Measurements from ENCODE around the gene SUSD6. TPM values are rescaled to one million over a fixed set of nuclear protein-coding genes. Genes with fewer than 3 reads are reported as not detected.

Gene SUSD6
- total and polyA plus RNA-seq, 2 donors (not counting 1 experiment from before 2014, with no cell fraction given) = 62.3 to 97.8 TPM

- TF ChIP-seq CTCF (IDR thresholded peaks at IDR 0.05) (no peak), EZH2 (IDR thresholded peaks at IDR 0.05; ENCODE audit: borderline replicate concordance, insufficient read depth, low read depth, low read length, poor library complexity, severe bottlenecking) (no peak)
- H3K27me3 Mint-ChIP-seq = no peaks in the 10 kb centered on the region
- H3K4me1 ChIP-seq (ENCODE audit: control insufficient read depth in 2 of 2, insufficient read depth in 2 of 2, low read length in 2 of 2) = peaks cover 27 to 55% of the 10 kb centered on the region in 2 donors
These were observed 49.2 kb downstream of the SUSD6 start for GRCh38 chr14:69660344-69661193.

GRCh38 chr14:69661194-69661537 lies 49.8 kb downstream of the SUSD6 start:
- POLR2A ChIA-PET = no interaction called here

More at GRCh38 chr14:69660344-69661193, 49.2 kb downstream of the SUSD6 start:
- Histone ChIP-seq H3K79me2 (ENCODE audit: control insufficient read depth, insufficient read depth, low read length) (peaks cover 99% of the 10 kb centered on the region), H3K4me3 (ENCODE audit: control extremely low read depth in 1 of 5, extremely low read depth in 1 of 5, insufficient read depth in 1 of 5, low read depth in 2 of 5, low read length in 4 of 5) (no peak overlapping the region), H3K27me3 (replicated peaks in 1 of 4; ENCODE audit: control extremely low read depth in 1 of 4, control insufficient read depth in 3 of 4, insufficient read depth in 4 of 4, low read length in 3 of 4) (no peaks in the 10 kb centered on the region), H3K4me2 (replicated peaks; ENCODE audit: low read depth, low read length, poor library complexity, severe bottlenecking) (no peak overlapping the region), H4K20me1 (ENCODE audit: control insufficient read depth, insufficient read depth, low read length, poor library complexity, severe bottlenecking) (peaks cover 78% of the 10 kb centered on the region), H3K9ac (ENCODE audit: low read length) (no peak overlapping the region), H3K27ac (ENCODE audit: low read length in 2 of 2) (peak overlapping the region in 1 of 2 donors; percentile 40), H3K36me3 (replicated peaks in 1 of 2; ENCODE audit: control extremely low read depth in 1 of 2, control insufficient read depth in 1 of 2, extremely low read depth in 1 of 2, insufficient read depth in 2 of 2, low read length in 1 of 2) (peaks cover 7 to 47% of the 10 kb centered on the region in 2 experiments), H3K9me3 (ENCODE audit: control extremely low read depth in 1 of 3, control insufficient read depth in 2 of 3, insufficient read depth in 1 of 3, low read length in 2 of 3) (no peaks in the 10 kb centered on the region), H2AFZ (ENCODE audit: insufficient read depth, low read depth, low read length, poor library complexity, severe bottlenecking) (no peak overlapping the region)
- H3K4me3 Mint-ChIP-seq = no peak overlapping the region
- DNase-seq (no peak), ATAC-seq (ENCODE audit: low read depth) (no peak)
- H3K9me3 Mint-ChIP-seq (ENCODE audit: insufficient read depth) = no peaks in the 10 kb centered on the region
- intact Hi-C loops (cut with micrococcal nuclease) = no loop called here
- CTCF ChIA-PET = interaction anchor here (0.6 to 1.3 kb wide), 2 partner anchors 55 to 57 kb away, joined by 3 read pairs; no protein-coding TSS in a partner anchor
- POLR2A ChIA-PET = interaction anchor here (1.5 kb wide), 1 partner anchor 48 kb away, joined by 4 read pairs; no protein-coding TSS in a partner anchor
- WGBS (ENCODE audit: insufficient coverage) = 73% methylated on average over 1 of the region's 2 CpGs
- peaks cover 78% of the 10 kb centered on the region for H3K4me1 Mint-ChIP-seq
- H3K27ac Mint-ChIP-seq = peak overlapping the region; percentile 26

More at GRCh38 chr14:69661194-69661537, 49.8 kb downstream of the SUSD6 start:
- Histone ChIP-seq H3K36me3 (replicated peaks in 1 of 2; ENCODE audit: control extremely low read depth in 1 of 2, control insufficient read depth in 1 of 2, extremely low read depth in 1 of 2, insufficient read depth in 2 of 2, low read length in 1 of 2) (peaks cover 7 to 47% of the 10 kb centered on the region in 2 experiments), H2AFZ (ENCODE audit: insufficient read depth, low read depth, low read length, poor library complexity, severe bottlenecking) (no peak overlapping the region), H3K27ac (ENCODE audit: low read length in 2 of 2) (peak overlapping the region in 1 of 2 donors; percentile 40), H3K4me2 (replicated peaks; ENCODE audit: low read depth, low read length, poor library complexity, severe bottlenecking) (no peak overlapping the region), H3K9me3 (ENCODE audit: control extremely low read depth in 1 of 3, control insufficient read depth in 2 of 3, insufficient read depth in 1 of 3, low read length in 2 of 3) (no peaks in the 10 kb centered on the region), H3K79me2 (ENCODE audit: control insufficient read depth, insufficient read depth, low read length) (peaks cover 99% of the 10 kb centered on the region), H4K20me1 (ENCODE audit: control insufficient read depth, insufficient read depth, low read length, poor library complexity, severe bottlenecking) (peaks cover 78% of the 10 kb centered on the region), H3K9ac (ENCODE audit: low read length) (no peak overlapping the region), H3K27me3 (replicated peaks in 1 of 4; ENCODE audit: control extremely low read depth in 1 of 4, control insufficient read depth in 3 of 4, insufficient read depth in 4 of 4, low read length in 3 of 4) (no peaks in the 10 kb centered on the region), H3K4me3 (ENCODE audit: control extremely low read depth in 1 of 5, extremely low read depth in 1 of 5, insufficient read depth in 1 of 5, low read depth in 2 of 5, low read length in 4 of 5) (no peak overlapping the region), H3K4me1 (ENCODE audit: control insufficient read depth in 2 of 2, insufficient read depth in 2 of 2, low read length in 2 of 2) (peaks cover 33 to 56% of the 10 kb centered on the region in 2 donors)
- no CpG with 5 or more reads among the region's 1 CpG for WGBS (ENCODE audit: insufficient coverage)
- CTCF ChIA-PET = interaction anchor here (0.6 to 1.3 kb wide), 2 partner anchors 55 to 58 kb away, joined by 3 read pairs; no protein-coding TSS in a partner anchor
- H3K4me1 Mint-ChIP-seq = peaks cover 79% of the 10 kb centered on the region
- H3K4me3 Mint-ChIP-seq = no peak overlapping the region
- ATAC-seq (ENCODE audit: low read depth) (no peak), DNase-seq (no peak)
- intact Hi-C loops (cut with micrococcal nuclease) = no loop called here
- H3K27ac Mint-ChIP-seq = peak overlapping the region; percentile 27
- no peaks in the 10 kb centered on the region for H3K27me3 Mint-ChIP-seq
- H3K9me3 Mint-ChIP-seq (ENCODE audit: insufficient read depth) = no peaks in the 10 kb centered on the region
- no peak for TF ChIP-seq CTCF (IDR thresholded peaks at IDR 0.05)
- no peak for TF ChIP-seq EZH2 (IDR thresholded peaks at IDR 0.05; ENCODE audit: borderline replicate concordance, insufficient read depth, low read depth, low read length, poor library complexity, severe bottlenecking)

Measured in B cell (primary cell).